Heart left ventricle (tissue), 13 donors: ENCODE results near the gene SLC16A4.

Source experiments
- CTCF ChIP-seq, 12 donors: fragments of 200-600 bp; sonication (generic) in 4 of 12; IDR thresholded peaks; one replicate each; pipeline versions ENCODE4 v1.5.0 to v1.8.0; 2018 to 2022; ENCODE audit warnings: antibody characterized with exemption in 12 of 12, mild to moderate bottlenecking in 5 of 12
- POLR2A ChIP-seq, 2 donors: fragments of 450-650 bp; IDR thresholded peaks; one replicate each; pipeline ENCODE4 v1.6.1; 2017; ENCODE audit warnings: antibody characterized with exemption in 2 of 2, mild to moderate bottlenecking in 2 of 2, moderate library complexity in 2 of 2
- donor health status: ischemic (EF 13 %, LVEDD 7.1; RV severe dilation, severe dysfunction).
- donor health status: DM: no; HTN: yes; CAD: no.
- donor health status: DM: no; HTN: no; CAD: no.
- donor health status: ischemic (EF 25% LVEDD 6.9; RV normal size, moderate dysfunction).
- donor health status: ischemic (EF 25% LVEDD 5.7; RV mildly dilated, moderate dysfunction).
- donor health status: ischemic (EF 35%, LVEDD 5.7; RV mildly dilated, moderate dysfunction).
- donor health status: nonischemic (EF 11% LVEDD 7.7; RV severe dilation, severe dysfunction).
- donor health status: DM: yes; HTN: yes; CAD: no.
- donor health status: PGD.
- donor health status: ischemic (EF 29% LVEDD 5.4; RV normal size, mild dysfunction).
- donor health status: nonischemic (EF 23%, LVEDD 6.1; RV moderate dilation, normal function).

- TF ChIP-seq CTCF (IDR thresholded peaks at IDR 0.05) = peak; percentile 34 to 79 (median 58)
- TF ChIP-seq POLR2A (IDR thresholded peaks at IDR 0.05) = peak; percentile 6 to 69
These were observed 52.4 kb downstream of the SLC16A4 start for GRCh38 chr1:110338309-110338885.
